H1 (cell line): Measurements from ENCODE around the gene CSRP1. TPM values are rescaled to one million over a fixed set of nuclear protein-coding genes. Genes with fewer than 3 reads are reported as not detected.
A peak's percentile ranks its signal among the peaks of the same experiment; 100 is the strongest.

Experiments
- CTCF ChIA-PET: fragments of 300-600 bp; sonication (Branson Sonifier 250); formaldehyde crosslinking; loops from one replicate; lab custom pipeline; 2021; ENCODE audit not compliant: partially characterized antibody; lab: Charles Lee
- POLR2A ChIA-PET: fragments of 300-600 bp; sonication (Branson Sonifier 250); formaldehyde crosslinking; loops from one replicate; lab custom pipeline; 2021; ENCODE audit warnings: inconsistent platforms; ENCODE audit not compliant: partially characterized antibody; lab: Charles Lee
- DNase-seq, 2 experiments: peaks; one replicate each; pipeline versions ENCODE4 v3.0.0 to v3.0.0-alpha.2; 2010 to 2022; ENCODE audit warnings: low spot score in 2 of 2, low read depth in 1 of 2, mixed read lengths in 1 of 2
- FAIRE-seq: peaks from 2 replicates; lab custom pipeline; 2011; peaks lifted over from hg19 to GRCh38; lab: Jason Lieb, UNC
- H2AFZ ChIP-seq: 2 replicates; pipeline ENCODE4 v1.8.1; 2012; ENCODE audit warnings: low read length, inconsistent platforms
- H2AK5ac ChIP-seq: 2 replicates; pipeline ENCODE4 v1.6.1; 2013; ENCODE audit warnings: low read depth, low read length
- H2BK120ac ChIP-seq: replicated peaks from 2 replicates; pipeline ENCODE3; 2013; ENCODE audit warnings: low read depth, low read length, inconsistent platforms
- H2BK12ac ChIP-seq: 2 replicates; pipeline ENCODE4 v1.6.1; 2013; ENCODE audit warnings: low read depth, low read length
- H2BK15ac ChIP-seq: 2 replicates; pipeline ENCODE4 v1.6.1; 2013; ENCODE audit warnings: low read length
- H2BK20ac ChIP-seq: 2 replicates; pipeline ENCODE4 v1.6.1; 2013; ENCODE audit warnings: low read length
- H2BK5ac ChIP-seq: 2 replicates; pipeline ENCODE4 v1.6.1; 2013; ENCODE audit warnings: low read depth, low read length
- H3K14ac ChIP-seq: 2 replicates; pipeline ENCODE4 v1.6.1; 2013; ENCODE audit warnings: inconsistent platforms; ENCODE audit not compliant: insufficient read length
- H3K18ac ChIP-seq: 2 replicates; pipeline ENCODE4 v1.6.1; 2013; ENCODE audit warnings: low read length; ENCODE audit errors: extremely low read depth
- H3K23ac ChIP-seq: 2 replicates; pipeline ENCODE4 v1.6.1; 2013; ENCODE audit warnings: inconsistent platforms; ENCODE audit not compliant: insufficient read length
- H3K23me2 ChIP-seq: 2 replicates; pipeline ENCODE4 v1.6.1; 2013; ENCODE audit warnings: low read depth, low read length
- H3K27ac ChIP-seq: 2 replicates; pipeline ENCODE4 v1.6.1; 2011; ENCODE audit warnings: low read depth, low read length, inconsistent platforms
- H3K27me3 ChIP-seq, 4 experiments: replicated peaks in 1 of 4; 1 replicate in 1 of 4; 2 replicates in 3 of 4; pipeline versions ENCODE4 v1.6.1 to v1.8.1; 2011 to 2013; ENCODE audit warnings: low read length in 3 of 4, mild to moderate bottlenecking in 3 of 4, inconsistent platforms in 2 of 4, mixed read lengths in 2 of 4, moderate library complexity in 1 of 4; ENCODE audit not compliant: control insufficient read depth in 3 of 4, insufficient read depth in 3 of 4; ENCODE audit errors: extremely low read depth in 1 of 4
- H3K36me3 ChIP-seq, 4 experiments: 2 replicates each; pipeline versions ENCODE4 v1.6.1 to v1.8.1; 2011 to 2013; ENCODE audit warnings: mild to moderate bottlenecking in 4 of 4, low read length in 3 of 4, moderate library complexity in 2 of 4, control low read depth in 1 of 4, inconsistent platforms in 1 of 4; ENCODE audit not compliant: insufficient read depth in 4 of 4, control insufficient read depth in 2 of 4
- H3K4ac ChIP-seq: replicated peaks from 2 replicates; pipeline ENCODE3; 2013; ENCODE audit warnings: low read length, low read depth, mixed read lengths, inconsistent platforms; ENCODE audit not compliant: insufficient read length
- H3K4me1 ChIP-seq, 4 experiments: replicated peaks in 1 of 4; 1 replicate in 1 of 4; 2 replicates in 3 of 4; pipeline versions ENCODE4 v1.6.1 to v1.8.1; 2011 to 2013; ENCODE audit warnings: low read length in 3 of 4, inconsistent platforms in 2 of 4, mixed read lengths in 1 of 4; ENCODE audit not compliant: insufficient read depth in 4 of 4, control insufficient read depth in 3 of 4
- H3K4me2 ChIP-seq, 2 experiments: 2 replicates each; pipeline versions ENCODE4 v1.6.1 to v1.8.1; 2011 to 2013; ENCODE audit warnings: low read depth in 2 of 2, low read length in 2 of 2, control low read depth in 1 of 2, inconsistent platforms in 1 of 2, mild to moderate bottlenecking in 1 of 2; ENCODE audit not compliant: insufficient read depth in 1 of 2
- H3K4me3 ChIP-seq, 4 experiments: fragments of 200-600, 300-600 bp in 1 of 4; sonication (generic), shearing (Covaris generic), sonication (Bioruptor Twin) in 1 of 4; 2 replicates each; pipeline versions ENCODE4 v1.5.1 to v1.8.1; 2011 to 2016; ENCODE audit warnings: low read length in 4 of 4, low read depth in 3 of 4, control low read depth in 2 of 4, inconsistent platforms in 2 of 4, mild to moderate bottlenecking in 2 of 4, mixed read lengths in 1 of 4, moderate library complexity in 1 of 4; ENCODE audit not compliant: insufficient read depth in 2 of 4; ENCODE audit errors: extremely low read depth in 1 of 4
- H3K56ac ChIP-seq: replicated peaks from 2 replicates; pipeline ENCODE3; 2013; ENCODE audit warnings: low read depth, mild to moderate bottlenecking, mixed read lengths, low read length, inconsistent platforms; ENCODE audit not compliant: insufficient read length
- H3K79me1 ChIP-seq: 2 replicates; pipeline ENCODE4 v1.6.1; 2013; ENCODE audit warnings: low read depth, low read length, control low read depth
- H3K79me2 ChIP-seq, 2 experiments: 2 replicates each; pipeline versions ENCODE4 v1.6.1 to v1.8.1; 2012 to 2013; ENCODE audit warnings: low read length in 2 of 2, mild to moderate bottlenecking in 2 of 2, inconsistent platforms in 1 of 2; ENCODE audit not compliant: insufficient read depth in 2 of 2, control insufficient read depth in 1 of 2
- H3K9ac ChIP-seq, 4 experiments: replicated peaks in 1 of 4; 1 replicate in 1 of 4; 2 replicates in 3 of 4; pipeline versions ENCODE4 v1.6.1 to v1.8.1; 2011 to 2013; ENCODE audit warnings: low read depth in 3 of 4, low read length in 3 of 4, control low read depth in 2 of 4, mild to moderate bottlenecking in 2 of 4, moderate library complexity in 2 of 4, inconsistent platforms in 1 of 4; ENCODE audit errors: extremely low read depth in 1 of 4
- H3K9me3 ChIP-seq, 2 experiments: 2 replicates each; pipeline versions ENCODE4 v1.6.1 to v1.8.1; 2012 to 2013; ENCODE audit warnings: mild to moderate bottlenecking in 2 of 2, moderate library complexity in 2 of 2, control low read depth in 1 of 2, inconsistent platforms in 1 of 2, low read depth in 1 of 2, low read length in 1 of 2, mixed read lengths in 1 of 2; ENCODE audit not compliant: insufficient read depth in 2 of 2
- H4K20me1 ChIP-seq, 2 experiments: replicated peaks in 1 of 2; 2 replicates each; pipeline versions ENCODE3 to v1.8.1; 2011 to 2013; ENCODE audit warnings: inconsistent platforms in 2 of 2, low read length in 2 of 2, mild to moderate bottlenecking in 1 of 2; ENCODE audit not compliant: insufficient read depth in 2 of 2, control insufficient read depth in 1 of 2
- H4K5ac ChIP-seq: 2 replicates; pipeline ENCODE4 v1.6.1; 2013; ENCODE audit warnings: low read length, low read depth, mixed read lengths, inconsistent platforms; ENCODE audit not compliant: insufficient read length
- H4K8ac ChIP-seq: 2 replicates; pipeline ENCODE4 v1.8.0; 2013; ENCODE audit warnings: mild to moderate bottlenecking, moderate library complexity, low read length, inconsistent platforms; ENCODE audit not compliant: insufficient read depth; ENCODE audit errors: extremely low read depth
- H4K91ac ChIP-seq: replicated peaks from 2 replicates; pipeline ENCODE3; 2013; ENCODE audit warnings: low read length, mixed read lengths, inconsistent platforms; ENCODE audit not compliant: insufficient read length
- ASH2L ChIP-seq: fragments of 200-600, 300-600 bp; sonication (generic); IDR thresholded peaks from one replicate; pipeline ENCODE4 v1.7.1; 2017; ENCODE audit warnings: low read length
- CHD1 ChIP-seq: IDR thresholded peaks from 2 replicates; pipeline ENCODE4 v1.6.1; 2012; ENCODE audit warnings: low read depth, low read length, improper control_type of control experiment
- CREB1 ChIP-seq: IDR thresholded peaks from 2 replicates; pipeline ENCODE4 v1.6.1; 2012; ENCODE audit warnings: inconsistent platforms
- SIN3A ChIP-seq, 2 experiments: IDR thresholded peaks in 1 of 2; conservative IDR thresholded peaks in 1 of 2; 2 replicates each; pipeline ENCODE4 v1.6.1; 2011 to 2012; ENCODE audit warnings: low read length in 2 of 2, improper control_type of control experiment in 1 of 2, low read depth in 1 of 2, mild to moderate bottlenecking in 1 of 2
- WGBS, 2 experiments: shearing (Covaris generic) in 1 of 2; methylation state at CpG; one replicate each; pipeline versions ENCODE4 v1.1.6 to v1.1.7; 2013 to 2015; ENCODE audit warnings: low lambda C conversion rate in 2 of 2, mixed read lengths in 2 of 2, inconsistent platforms in 1 of 2, low coverage in 1 of 2, missing lambda C conversion rate in 1 of 2; ENCODE audit not compliant: insufficient replicate concordance in 2 of 2, insufficient coverage in 1 of 2, insufficient read length in 1 of 2; ENCODE audit errors: extremely low coverage in 1 of 2, missing lambda C conversion rate in 1 of 2; 5-methylcytosine and 5-hydroxymethylcytosine counted together
- polyA plus RNA-seq, 7 experiments: library from polyadenylated mRNA; depleted of rRNA in 3 of 7; stranded (reverse) in 5 of 7; unstranded in 2 of 7; fragments of >200 nt in 5 of 7; fragments of 200-250 nt in 2 of 7; gene quantifications; 1 replicate in 5 of 7; 2 replicates in 1 of 7; 4 replicates in 1 of 7; pipeline versions ENCODE4 v1.2.1 to v1.2.3, GENCODE V29; 2011 to 2013; ENCODE audit warnings: missing spikeins in 2 of 7, mixed read lengths in 2 of 7
- total RNA-seq: library from RNA; stranded (reverse); fragmentation: NEBNext Ultra II Directional; extraction: Animal tissue kit (Norgen Biotek cat#: 25700); gene quantifications from 2 replicates; pipeline ENCODE4 v1.2.1, GENCODE V29; 2021

Gene CSRP1
- total and polyA plus RNA-seq, 2 of the 8 experiments (the other 6 are each of a cell fraction or from before 2014, with no cell fraction given) = 14.2 to 22.3 TPM

DNA sequence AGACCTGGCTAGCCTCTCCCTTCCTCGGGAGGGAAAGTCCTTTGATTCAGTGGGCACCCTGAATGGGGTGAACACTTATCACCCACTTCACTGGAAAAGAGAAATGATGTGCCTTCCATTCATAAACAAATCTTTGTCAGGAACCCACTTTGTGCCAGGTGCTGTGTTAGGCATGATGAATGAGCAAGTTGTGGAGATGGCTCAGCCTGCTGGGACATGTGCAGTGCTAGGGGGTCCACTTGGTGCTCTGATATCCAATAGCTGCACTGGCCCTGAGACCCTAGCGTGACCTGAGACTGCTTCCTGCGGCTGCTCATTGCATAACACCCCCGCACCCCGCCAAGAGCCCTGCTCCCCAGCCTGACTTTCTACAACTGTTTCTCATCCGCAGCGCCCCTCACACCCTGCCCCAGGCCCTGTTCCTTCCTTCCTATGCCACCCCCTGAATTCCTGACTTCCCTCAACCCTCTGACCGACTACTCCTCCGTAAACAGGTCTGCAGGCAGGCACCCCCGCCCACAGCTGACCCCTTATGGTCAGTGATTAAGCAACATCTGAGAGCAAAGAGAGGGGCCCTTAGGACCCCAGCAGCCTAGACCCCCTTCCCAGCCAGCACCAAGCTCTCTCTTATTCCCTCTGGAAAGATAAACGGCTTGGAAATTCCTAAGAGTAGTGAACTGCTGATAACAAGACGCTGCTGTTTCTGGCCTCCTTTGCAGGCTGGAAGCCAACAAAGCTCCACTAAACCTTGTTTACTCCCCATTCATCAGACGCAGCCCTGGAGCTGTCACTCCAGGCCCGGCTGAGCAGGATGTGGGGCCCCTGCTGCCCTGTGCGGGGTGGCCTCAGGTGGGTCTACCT lies 12.9 kb downstream of the CSRP1 start:
- H3K23ac ChIP-seq = no peak overlapping the region
- no peak overlapping the region for H3K27ac ChIP-seq
- no peaks in the 10 kb centered on the region for H3K79me1 ChIP-seq
- no peak overlapping the region for H4K5ac ChIP-seq
- CTCF ChIA-PET = interaction anchor here (0.6 to 27.5 kb wide), 9 partner anchors 9 to 215 kb away, joined by 3 to 929 read pairs (median 4); partner anchors contain the start of genes CSRP1 and NAV1
- FAIRE-seq = no peak
- no peak overlapping the region for H2BK120ac ChIP-seq
- H2AFZ ChIP-seq = no peak overlapping the region
- H3K9me3 ChIP-seq = no peaks in the 10 kb centered on the region
- no peak overlapping the region for H3K9ac ChIP-seq
- H2AK5ac ChIP-seq = no peak overlapping the region
- 81% methylated on average over 15 of the region's 15 CpGs; no CpG with 5 or more reads in 1 of the 2 experiments for WGBS, 2 experiments
- no peak overlapping the region for H2BK20ac ChIP-seq
- no peaks in the 10 kb centered on the region for H3K79me2 ChIP-seq
- H3K18ac ChIP-seq = no peak overlapping the region
- no peaks in the 10 kb centered on the region for H4K20me1 ChIP-seq
- no peak overlapping the region for H3K4me3 ChIP-seq
- POLR2A ChIA-PET = interaction anchor here (1.2 kb wide), 1 partner anchor 9 kb away, joined by 4 read pairs; no protein-coding TSS in a partner anchor
- H3K36me3 ChIP-seq = no peaks in the 10 kb centered on the region
- no peak overlapping the region for H3K14ac ChIP-seq
- peak overlapping the region; percentile 79 for H4K8ac ChIP-seq
- no peak for DNase-seq
- no peak overlapping the region for H2BK12ac ChIP-seq
- no peak overlapping the region for H2BK5ac ChIP-seq
- TF ChIP-seq CREB1 (no peak), SIN3A (conservative IDR thresholded peaks at IDR 0.05 in 1 of 2, IDR thresholded peaks at IDR 0.05 in 1 of 2; ENCODE audit: low read depth in 1 of 2, low read length in 2 of 2) (no peak), ASH2L (no peak), CHD1 (no peak)
- H4K91ac ChIP-seq = no peak overlapping the region
- no peaks in the 10 kb centered on the region for H3K27me3 ChIP-seq
- H3K56ac ChIP-seq = no peak overlapping the region
- peaks cover 0 to 3% (median 0%) of the 10 kb centered on the region in 4 experiments; a peak in 2 of 7 replicates for H3K4me1 ChIP-seq
- H2BK15ac ChIP-seq = no peak overlapping the region
- no peaks in the 10 kb centered on the region for H3K23me2 ChIP-seq
- no peak overlapping the region; a peak in 1 of 4 replicates for H3K4me2 ChIP-seq
- no peak overlapping the region for H3K4ac ChIP-seq
